ENCODE data around the gene PLXND1.

PLXND1 gene

DNA sequence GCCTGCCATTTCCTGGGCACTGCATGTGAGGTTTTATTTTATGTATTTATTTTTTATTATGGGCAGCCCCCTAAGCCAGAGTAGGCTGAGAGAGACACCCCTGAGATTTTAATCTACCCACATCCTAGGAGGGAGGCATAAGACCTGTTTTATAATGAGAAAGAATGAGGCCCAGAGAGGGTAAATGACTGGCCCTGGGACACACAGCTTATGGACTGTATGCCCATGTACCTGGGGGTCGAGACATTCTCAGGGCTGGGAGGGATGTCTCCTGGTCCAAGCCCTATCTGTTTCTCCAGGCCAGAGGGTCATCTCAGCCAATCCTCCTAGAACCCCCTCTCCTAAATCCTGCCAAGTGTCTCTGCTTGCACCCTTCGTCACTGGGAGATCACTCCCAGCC is 6.1 kb downstream of the PLXND1 start:
- no peak for DNase-seq (ENCODE audit: low spot score)

DNA sequence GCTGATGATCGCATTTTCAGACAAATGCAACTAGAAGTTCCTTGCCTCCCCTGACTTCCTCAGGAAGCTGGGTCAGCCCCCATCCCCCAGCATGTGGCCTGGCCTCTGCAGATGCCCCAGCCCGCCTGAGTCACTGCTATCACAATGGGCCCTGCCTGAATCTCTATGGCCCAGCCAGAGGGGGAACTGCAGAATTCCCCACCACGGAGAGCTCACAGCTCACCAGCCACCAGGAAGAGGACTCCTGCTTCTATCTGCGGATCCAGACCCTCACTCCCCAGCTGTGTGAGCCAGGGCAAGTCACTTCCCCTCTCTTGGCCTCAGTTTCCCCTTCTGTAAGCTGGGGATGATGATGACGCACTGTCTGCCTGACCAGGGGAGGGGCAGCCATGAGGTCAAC is 6.9 kb downstream of the PLXND1 start:
- DNase-seq (ENCODE audit: low spot score), result no peak

DNA sequence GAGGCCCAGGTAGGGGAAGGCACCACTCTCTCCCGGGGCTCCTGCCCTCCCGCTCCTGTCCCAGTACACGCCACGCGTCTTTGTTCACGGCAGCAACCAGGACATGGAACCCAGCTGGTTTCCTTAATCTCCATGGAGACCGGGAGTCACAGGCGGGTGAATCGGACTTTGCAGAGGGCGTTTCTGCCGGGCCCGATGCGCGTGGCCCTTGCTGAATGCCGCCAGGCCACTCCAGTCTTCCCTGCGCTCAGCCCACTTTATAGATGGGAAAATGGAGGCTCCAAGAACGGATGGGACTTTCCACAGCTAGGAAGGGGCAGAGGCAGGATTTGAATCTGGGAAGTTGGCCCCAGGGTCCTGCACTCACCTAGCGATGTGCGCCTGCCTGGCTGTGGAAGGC is 7.4 kb downstream of the PLXND1 start:
- DNase-seq (ENCODE audit: low spot score), result no peak

DNA sequence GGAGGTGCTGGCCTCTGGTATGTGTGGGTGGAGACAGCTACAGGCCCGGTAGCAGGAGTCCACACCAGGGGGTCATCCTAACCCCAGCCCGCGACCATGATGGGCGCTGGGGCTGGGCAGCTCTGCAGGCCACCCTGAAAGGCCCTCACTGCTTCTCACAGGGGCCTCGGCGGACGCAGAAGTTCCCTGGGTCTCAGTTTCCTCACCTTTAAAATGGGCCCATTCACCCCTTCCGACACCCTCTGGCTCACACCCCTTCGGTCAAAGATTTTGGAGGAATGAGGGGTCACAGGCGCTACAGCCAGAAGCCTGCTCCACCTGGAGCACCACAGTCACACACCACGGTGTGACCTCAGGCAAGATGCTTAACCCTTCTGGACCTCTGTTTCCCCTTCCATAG is 8.0 kb downstream of the PLXND1 start:
- no peak for DNase-seq (ENCODE audit: low spot score)

DNA sequence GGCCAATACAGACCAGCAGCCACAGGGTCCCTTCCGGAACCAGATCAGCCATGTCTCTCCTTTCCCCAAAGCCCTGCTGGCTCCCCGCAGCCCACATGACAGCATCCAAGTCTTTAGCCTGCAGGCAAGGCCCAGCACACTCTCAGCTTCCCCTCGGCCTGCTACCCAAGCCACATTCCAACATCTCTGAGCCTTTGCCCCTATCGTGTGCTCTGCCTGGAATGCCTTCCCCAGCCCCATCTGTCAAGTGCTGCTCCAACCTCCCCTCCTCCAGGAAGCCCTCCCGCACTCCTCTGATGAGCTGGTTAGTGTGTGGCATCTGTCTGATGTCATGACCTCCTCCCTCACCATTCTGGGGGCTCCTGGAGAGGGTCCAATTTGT is 8.5 kb downstream of the PLXND1 start:
- no peak for DNase-seq (ENCODE audit: low spot score)

DNA sequence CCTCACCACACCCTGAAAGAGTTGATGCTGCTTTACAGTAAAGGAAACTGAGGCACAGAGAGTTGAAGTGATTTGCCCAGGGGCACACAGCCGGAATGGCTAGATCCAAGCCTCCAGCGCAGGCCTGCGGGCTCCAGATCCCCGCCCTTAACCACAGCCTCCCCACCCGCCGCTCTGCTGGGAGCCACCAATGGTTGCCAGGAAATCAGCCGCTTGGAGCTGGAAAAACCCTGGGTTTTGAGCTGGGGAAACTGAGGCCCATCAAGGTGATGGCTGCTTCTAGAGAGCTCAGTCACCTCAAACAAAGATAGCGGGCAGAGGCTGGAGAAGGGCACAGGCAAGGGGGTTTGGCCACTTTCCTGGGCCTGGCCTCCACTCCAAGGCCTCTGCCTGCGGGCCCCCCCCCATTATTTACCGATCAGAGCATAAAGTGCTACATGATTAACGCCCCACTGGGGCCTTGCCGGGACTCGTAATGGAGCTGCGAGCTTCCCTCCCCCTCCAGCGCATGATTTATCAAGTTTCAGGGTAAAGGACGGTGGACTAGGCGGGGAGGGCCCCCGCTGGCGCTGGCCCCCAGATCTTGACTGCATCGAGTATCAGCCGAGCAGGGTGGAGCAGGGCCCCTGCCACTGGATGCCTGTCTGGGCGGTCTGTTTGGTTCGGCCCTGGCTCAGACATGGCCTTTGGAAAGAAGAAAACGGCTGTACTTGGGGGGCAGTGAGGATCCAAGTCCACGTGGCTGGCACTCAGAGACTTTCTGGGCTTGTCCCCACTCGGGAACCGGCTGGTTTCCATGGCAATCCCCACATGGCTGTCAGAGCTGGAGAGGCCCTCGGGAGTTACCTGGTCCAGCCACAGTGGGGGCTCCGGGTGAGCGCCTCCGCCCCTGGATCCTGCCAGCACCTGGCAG is 9.1 kb downstream of the PLXND1 start:
- no peak for DNase-seq (ENCODE audit: low spot score)

DNA sequence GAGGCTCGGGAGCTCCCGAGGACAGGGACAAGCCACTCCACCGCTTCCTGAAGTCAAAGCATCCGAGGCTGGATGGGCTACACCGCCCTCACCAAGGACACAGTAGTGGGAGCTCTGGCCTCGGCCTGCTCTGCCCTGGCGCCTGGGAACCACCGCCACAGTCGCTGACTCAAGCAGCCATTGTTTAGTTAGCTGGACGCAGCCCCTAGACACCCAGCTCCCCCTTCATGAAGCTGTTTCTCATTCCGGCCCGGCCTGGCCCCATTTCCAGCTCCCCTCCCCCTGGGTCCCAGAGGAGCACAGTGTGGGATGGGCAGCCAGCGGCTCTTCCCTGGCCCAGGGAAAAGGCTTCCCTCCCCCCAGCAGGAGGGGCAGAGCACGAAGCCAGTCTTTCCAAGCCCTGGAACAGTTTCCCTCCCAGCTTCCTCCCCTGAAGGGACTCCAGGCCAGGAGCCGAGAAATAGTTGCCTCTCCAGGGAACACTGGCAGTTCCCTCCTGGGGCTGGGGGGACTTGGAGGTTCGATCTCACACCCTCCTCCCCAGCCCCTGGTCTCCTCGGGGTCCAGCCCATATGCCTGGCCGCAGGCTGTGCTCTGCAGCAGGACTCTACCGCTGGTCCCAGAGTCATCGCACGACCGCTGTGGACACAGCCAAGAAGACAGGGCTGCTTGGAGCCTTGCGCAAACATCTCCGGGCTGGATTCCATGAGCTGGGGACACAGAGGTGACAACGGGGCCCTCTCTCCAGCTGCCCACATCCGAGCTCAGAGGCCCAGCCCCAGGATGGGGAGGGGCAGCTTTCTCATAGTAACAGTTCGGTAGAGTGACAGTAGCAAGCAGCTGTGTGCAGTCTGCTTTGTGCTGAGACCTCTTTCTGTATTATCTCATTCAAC is 10.0 kb downstream of the PLXND1 start:
- DNase-seq (ENCODE audit: low spot score), result no peak

DNA sequence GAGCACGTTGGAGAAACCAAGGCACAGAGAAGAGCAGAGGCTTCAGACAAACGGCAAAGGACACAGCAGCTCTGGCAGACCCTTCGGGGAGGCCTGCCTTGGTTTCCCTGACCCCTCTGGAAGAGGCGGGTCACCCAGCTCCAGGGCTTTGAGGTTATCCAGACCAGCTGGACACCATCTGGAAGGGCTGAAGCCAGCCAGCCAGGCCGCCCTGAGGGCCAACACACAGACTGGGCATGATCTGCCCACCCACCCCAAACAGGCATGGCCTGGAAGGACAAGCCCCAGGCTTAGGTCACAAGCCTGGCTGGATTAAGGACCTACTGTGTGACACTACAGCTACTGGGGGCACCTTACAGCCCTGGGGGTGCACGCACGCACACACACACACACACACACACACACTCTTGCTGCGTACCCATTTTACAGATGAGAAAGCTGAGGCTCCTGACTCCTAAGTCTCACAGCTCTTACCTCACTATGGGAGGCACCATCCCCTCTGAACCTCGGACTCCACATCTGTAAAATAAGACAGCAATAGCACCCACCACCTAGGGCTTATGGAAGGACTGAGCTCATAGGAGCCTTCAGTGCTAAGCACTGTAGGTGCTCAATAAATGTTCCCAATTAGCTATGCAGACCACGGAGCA is 10.8 kb downstream of the PLXND1 start:
- no peak for DNase-seq (ENCODE audit: low spot score)

DNA sequence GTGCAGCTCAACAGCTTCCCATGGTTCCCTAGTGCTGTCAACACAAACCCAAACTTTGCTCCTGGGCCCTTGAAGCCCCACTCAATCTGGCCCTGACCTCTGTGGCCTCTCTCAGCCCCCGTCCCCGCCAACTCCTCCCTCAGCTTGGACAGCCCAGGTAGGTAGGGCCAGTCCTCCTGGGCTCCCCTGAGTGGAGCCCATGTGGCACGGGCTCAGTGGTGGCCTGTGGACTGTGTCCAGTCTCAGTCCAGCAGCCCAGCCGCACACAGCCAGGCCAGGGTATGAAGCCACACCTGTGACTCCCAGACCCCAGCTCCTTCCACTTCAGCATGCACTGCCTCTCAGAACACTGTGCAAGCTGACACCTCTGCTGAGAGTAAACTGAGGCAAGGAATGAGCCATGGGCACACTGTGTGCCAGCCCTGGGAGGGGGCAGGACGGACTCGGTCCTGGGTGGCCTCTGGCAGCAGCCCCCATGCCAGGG is 11.5 kb downstream of the PLXND1 start:
- DNase-seq (ENCODE audit: low spot score), result no peak

DNA sequence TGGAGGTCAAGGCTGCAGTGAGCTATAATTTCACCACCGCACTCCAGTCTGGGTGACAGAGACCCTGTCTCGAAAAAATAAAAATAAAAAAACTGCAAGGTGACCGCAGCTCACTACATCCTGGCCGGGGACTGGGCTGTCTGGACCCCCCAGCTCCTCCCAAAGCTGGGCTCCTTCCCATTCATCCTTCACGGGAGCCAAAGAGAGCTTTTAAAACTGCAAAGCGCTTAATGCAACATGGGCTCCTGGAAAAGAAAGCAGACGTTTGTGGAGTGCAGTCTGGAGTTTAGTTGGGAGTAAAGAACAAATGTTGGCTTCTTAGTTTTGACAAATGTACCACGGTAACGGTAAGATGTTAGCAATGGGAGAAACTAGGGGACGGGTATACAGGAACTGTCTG is 12.1 kb downstream of the PLXND1 start:
- DNase-seq (ENCODE audit: low spot score), result no peak

DNA sequence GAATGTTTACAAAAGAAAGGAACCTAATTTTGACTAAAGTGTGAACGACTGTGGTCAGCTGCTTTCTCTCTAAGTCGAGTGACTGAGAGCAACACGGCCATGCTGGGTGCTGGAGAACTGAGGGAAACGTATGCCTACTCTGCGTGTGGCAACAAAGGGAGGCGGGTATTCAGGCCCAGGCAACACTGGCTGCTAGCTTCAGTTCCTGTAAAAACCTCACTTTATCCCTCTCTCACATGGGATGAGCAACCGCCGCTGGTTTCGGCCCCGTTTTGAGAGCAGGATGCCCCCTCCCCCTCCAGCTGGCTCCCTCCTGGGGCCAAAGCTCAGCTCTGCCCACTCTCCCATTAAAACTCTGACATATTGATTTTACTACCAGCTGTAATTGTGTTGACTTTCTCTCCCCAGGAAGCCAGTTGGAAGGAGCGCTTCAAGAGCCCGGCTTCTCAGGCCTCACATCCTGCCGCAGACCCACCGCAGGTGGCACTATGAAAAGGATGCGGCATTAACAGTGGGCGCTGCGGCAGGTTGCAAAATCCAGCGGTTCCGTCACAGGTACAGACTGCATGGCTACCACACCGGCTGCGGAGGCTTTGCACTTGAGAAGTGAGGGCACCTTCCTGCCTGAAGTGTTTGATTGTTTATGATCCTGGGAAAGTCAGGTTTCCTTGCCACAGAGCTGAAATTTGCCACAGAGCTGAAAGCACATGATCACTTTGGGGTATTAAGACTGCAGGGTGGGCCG is 12.7 kb downstream of the PLXND1 start:
- DNase-seq (ENCODE audit: low spot score), result no peak

DNA sequence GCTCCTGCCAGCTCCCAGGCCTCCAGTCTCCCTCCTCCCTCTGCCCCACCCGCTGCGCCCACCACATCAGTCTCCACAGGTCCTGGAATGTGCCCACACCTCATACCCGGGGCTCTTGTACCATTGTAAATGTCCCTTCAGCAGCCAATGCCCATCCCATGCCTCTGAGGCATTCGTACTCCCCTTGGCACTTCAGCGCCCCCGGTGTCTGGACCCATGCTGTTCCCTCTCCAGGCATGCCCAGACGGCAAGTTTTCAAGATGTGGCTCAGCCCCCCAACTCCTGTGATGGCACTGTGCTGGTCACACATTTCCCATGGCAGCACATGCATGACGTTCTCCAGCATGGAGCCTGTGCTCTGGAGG is 13.3 kb downstream of the PLXND1 start:
- DNase-seq (ENCODE audit: low spot score), result no peak

DNA sequence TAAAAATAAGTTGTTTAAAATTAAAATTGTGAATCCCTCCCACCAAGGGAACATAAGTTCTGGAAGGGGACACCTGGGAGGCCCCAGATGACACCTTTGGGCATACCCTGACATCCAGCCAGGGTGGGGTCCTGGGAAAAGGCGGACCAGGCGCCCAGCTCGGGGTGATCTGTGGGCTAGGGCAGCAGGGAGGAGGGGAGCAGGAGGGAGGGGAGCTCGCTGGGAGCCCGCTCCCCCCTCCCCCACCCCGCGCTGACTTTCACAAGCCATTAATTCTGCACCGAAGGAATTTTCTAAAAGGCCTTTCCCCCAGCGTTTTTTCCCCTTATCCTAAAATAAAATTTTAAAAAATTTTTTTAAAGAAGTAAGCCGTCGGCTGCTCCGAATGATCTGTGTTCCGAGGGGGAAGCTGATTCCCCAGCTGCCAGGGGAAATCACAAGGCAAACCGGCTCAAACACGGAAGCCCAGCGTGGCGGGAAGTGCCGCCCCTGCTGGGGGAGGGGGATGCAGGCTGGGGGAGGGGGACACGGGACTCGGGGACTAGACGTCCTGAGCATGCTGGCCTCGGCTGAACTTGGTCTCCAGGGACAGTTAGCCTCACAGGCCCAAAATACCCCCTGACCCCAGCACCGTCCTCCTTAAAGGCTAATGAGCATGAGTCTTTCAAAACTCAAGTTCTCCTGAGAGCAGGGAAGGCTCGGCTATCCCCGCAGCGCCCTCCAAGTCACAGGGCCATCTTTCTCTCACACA is 13.9 kb downstream of the PLXND1 start:
- peak; percentile 44 for DNase-seq (ENCODE audit: low spot score)

DNA sequence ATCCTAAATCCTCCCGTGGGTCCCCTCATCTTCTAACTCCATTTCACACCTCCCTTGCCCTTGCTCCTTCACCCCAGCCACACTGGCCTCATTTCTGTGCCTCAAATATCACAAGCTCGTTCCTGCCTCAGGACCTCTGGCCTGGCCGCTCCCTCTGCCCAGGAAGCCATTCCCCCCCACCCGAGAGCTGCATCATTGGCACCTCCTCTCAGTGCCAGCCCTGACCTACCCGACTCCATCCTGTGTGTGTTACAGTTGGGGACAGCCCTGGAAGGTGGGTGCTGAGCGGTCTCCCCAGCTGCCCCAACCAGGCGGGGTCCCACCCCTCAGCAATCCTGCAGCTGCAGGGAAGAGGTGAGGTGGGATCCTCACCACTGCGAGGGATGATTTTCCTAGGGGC is 14.5 kb downstream of the PLXND1 start:
- DNase-seq (ENCODE audit: low spot score), result no peak

DNA sequence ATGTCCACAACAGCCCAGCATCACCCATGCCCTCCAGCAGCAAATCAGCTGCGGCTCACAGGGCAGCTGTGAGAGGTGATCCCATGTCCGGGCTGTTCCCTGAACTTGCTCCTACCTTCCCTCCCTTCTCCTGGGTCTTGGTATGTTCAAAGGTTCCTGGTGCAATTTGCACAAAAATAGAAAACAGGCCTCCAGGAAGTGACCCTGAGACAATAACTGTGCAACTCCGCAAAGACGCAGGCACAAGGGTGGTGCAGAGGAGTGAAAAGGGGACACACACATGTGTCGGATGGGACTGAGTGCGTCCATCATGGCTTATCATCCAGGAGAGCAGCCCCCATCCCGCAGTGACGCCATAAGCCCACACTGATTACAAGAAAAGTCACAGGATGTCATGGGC is 16.3 kb downstream of the PLXND1 start:
- DNase-seq (ENCODE audit: low spot score), result no peak

DNA sequence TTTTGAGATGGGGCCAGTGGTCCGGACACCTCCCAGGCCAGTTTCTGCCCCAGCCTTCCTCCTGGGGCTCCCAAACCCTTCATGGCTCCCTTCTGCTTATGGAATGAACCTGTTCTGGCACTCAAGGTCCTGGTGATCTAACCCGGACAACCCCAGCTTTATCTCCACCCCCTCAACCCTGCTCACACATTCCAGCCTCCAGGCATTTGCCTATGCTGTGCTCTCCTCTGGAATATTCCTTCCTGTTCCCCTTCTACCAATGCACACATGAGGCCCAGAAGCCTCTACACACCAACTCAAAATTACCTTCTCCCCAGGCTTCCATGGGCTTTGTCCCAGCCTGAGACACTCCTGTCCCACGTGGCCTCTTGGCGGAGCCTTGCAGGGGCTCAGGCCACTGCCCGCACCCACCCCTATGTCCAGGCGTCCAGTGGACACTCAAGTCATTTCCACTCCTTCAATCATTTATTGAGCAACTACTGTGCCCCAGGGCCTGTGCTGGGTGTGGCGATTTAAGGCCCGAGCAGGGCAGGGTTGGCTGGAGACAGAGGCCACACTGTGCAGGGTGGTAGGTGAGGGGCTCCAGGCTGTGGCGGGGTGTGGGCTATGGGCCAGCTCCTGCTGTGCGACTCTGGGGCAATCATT is 18.8 kb downstream of the PLXND1 start:
- no peak for DNase-seq (ENCODE audit: low spot score)

DNA sequence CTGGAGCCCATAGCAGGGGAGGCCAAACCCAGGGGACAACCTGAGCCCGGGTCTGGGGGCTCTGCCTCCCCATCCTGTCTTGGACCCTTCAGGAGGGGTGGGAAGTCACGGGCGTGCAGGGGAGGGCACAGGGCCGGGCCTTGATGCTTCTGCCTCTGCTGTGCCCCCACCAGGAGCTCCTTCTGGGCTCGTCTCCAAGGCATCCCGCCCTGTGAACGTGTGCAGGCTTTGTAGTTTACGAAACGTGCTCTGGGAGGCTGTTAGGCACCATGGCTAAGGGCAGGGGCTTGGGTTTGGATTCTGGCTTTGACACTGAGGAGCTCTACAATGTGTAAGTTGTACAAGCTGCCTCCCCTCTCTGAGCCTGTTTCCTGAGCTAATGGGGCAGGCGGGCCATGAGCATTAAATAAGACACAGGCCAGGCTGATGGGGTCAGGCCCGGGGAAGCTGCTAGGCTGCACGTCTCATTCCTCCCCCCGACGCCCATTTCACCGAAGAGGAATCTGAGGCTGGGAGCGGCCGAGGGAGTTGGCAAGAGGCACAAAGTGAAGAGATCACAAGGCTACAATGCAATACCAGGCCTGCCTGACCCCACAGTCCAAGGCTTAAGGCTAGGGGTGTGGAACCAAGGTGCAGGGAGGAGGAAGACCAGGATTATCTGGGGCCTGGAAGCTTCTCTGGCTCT is 19.6 kb downstream of the PLXND1 start:
- DNase-seq (ENCODE audit: low spot score), result no peak

DNA sequence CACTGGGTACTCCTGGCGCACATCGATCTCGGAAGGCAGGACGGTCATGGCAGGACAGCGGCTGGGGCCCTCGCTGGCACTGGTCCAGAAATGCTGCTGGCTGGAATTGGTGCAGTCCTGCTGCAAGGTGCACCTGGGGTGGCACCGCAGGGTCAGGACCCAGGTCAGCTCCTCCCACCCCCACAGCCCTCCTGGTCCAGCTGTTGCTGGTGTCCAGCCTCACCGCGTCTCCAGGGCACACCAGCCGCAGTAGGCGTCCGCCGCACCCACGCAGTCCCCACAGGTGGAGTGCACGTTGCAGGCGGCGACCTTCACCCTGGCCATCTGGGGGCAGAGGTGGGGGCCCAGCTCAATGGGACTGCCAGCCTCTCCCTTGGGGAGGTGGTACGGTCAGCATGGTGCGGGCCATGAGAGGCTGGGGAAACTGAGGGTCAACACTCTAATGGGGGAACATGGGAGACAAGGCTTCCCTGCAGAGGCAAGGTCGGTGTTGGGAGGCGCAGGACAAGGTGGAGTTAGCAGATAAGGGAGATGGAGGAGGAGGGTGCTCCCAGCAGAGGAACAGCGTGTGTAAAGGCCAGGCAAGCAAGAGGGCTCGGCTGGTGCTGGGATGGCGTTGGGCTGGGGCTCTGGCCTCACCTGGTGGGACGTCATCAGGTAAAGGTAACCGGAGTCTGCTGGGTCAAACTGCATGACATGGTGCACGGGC is 20.4 kb downstream of the PLXND1 start:
- DNase-seq (ENCODE audit: low spot score), result no peak

DNA sequence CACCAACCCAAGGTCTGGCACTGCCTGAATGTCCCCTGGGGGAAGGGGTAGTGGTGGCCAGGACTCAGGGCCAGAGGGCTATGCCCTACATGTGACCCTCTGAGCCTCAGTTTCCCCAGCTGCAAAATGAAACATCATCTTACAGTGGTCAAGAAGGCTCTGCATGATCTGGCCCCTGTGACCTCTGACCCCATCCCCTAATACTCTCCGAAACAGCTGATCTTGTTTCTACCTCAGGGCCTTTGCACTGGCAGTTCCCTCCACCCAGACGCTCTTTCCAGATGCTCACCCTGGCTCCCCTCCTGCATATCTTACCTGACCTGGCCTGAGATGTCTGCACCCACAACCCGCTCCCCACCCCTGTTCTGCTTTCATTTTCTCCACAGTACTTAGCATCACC is 21.8 kb downstream of the PLXND1 start:
- DNase-seq (ENCODE audit: low spot score), result no peak

Data from germinal center (tissue), 1 donor.